ENCODE data around the gene CALHM5.

The CALHM5 gene

DNA sequence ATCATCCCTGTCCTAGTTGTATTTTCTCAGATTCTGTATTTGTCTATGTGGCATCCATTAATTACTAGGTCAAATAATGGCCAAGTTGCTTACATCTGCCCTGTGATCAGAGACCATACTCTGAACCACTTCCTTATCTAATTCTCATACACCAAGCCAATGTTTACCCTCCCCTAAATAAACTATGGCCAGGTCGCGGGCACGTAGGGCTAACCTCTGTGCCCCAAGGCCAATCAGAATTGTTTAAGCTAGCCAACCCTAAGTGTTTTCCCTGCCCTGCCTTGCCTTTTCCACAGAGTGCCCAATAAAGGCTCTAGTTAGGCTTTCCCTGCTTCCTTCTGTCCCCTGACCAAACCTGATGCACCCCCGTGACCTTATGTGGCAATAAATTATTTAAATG is 39.4 kb downstream of the CALHM5 start:
- Histone ChIP-seq H3K36me3 (ENCODE audit: insufficient read depth, low read length) (no peaks in the 10 kb centered on the region), H3K9me3 (ENCODE audit: control insufficient read depth, insufficient read depth, low read length) (no peaks in the 10 kb centered on the region), H3K4me1 (ENCODE audit: insufficient read depth, low read length) (peaks cover 6% of the 10 kb centered on the region; the same call in 1 of the 2 replicates), H3K9ac (ENCODE audit: low read depth, low read length) (no peak overlapping the region)

DNA sequence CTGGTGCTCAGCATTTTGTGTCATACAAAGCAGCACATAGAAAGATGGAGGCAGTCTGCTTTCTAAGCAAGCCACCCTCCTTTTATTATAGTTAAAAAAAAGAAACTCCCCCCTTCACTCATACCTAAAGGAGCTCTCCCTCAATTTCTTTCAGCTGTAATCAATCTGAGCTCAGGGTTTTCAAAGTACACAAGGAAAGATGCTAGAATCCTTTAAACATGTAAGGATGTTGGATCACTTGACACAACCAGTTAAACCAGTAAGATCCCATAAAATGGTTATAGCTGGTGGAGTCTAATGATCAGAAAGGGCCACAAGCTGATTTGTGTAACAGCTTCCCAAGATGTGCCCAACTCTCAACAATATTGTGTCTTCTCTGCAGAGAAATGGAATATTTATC is 42.0 kb downstream of the CALHM5 start, which contains the start of gene CALHM4:
CALHM4 (plus strand) TSS at position 301 of the 400 bp plus-strand sequence; CDS start at position 344, 43 bp downstream.
- Histone ChIP-seq H3K36me3 (ENCODE audit: insufficient read depth, low read length) (no peaks in the 10 kb centered on the region), H3K9ac (ENCODE audit: low read depth, low read length) (no peak within 1 kb of the TSS), H3K9me3 (ENCODE audit: control insufficient read depth, insufficient read depth, low read length) (no peaks in the 10 kb centered on the region), H3K4me1 (ENCODE audit: insufficient read depth, low read length) (no peaks in the 10 kb centered on the region)

DNA sequence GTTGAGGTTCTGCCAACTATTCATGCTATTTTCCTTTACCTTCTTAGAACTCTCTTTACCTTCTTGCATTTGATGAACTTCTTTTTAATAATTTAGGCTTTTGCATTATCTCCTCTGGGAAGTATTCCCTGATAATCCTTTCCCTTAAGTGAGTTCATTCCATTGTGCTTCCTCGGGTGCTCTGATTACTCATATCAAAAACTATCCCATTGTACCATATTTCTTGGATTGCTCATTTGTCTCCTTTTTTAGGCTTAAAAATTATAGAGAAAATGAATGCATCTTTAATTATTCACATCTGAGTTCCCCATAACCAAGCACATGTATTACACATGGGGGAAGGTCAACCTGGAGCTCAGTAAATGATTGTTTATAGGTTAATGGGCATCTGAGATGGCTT is 44.6 kb downstream of the CALHM5 start:
- H3K36me3 ChIP-seq (ENCODE audit: insufficient read depth, low read length) = no peaks in the 10 kb centered on the region
- no peak overlapping the region for H3K9ac ChIP-seq (ENCODE audit: low read depth, low read length)
- no peaks in the 10 kb centered on the region for H3K4me1 ChIP-seq (ENCODE audit: insufficient read depth, low read length)

DNA sequence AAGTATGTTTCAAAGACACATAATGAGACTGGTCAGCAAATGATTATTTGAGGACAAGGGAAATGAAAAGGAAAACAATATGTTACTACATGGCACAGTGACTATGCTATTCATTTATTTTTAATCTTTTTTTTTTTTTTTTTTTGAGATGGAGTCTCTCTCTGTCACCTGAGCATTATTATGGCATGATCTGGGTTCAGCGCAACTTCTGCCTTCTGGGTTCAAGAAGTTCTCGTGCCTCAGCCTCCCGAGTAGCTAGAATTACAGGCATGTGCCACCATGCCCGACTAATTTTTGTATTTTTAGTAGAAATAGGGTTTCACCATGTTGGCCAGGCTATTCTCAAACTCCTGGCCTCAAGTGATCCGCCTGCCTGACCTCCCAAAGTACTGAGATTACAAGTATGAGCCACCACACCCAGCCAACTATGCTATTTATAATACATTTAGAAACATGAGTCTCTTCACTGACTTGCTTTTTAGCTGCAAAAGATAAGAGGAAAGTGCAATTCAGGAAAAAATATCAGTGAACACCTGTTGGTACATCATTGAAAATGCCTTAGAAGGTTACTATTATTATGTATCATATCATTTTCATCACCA is 45.5 kb downstream of the CALHM5 start:
- Histone ChIP-seq H3K4me1 (ENCODE audit: insufficient read depth, low read length) (no peaks in the 10 kb centered on the region), H3K9ac (ENCODE audit: low read depth, low read length) (no peak overlapping the region), H3K9me3 (ENCODE audit: control insufficient read depth, insufficient read depth, low read length) (no peaks in the 10 kb centered on the region), H3K36me3 (ENCODE audit: insufficient read depth, low read length) (no peaks in the 10 kb centered on the region)

More for the DNA sequence above, 44.6 kb downstream of the CALHM5 start:
- no peaks in the 10 kb centered on the region for H3K9me3 ChIP-seq (ENCODE audit: control insufficient read depth, insufficient read depth, low read length)

DNA sequence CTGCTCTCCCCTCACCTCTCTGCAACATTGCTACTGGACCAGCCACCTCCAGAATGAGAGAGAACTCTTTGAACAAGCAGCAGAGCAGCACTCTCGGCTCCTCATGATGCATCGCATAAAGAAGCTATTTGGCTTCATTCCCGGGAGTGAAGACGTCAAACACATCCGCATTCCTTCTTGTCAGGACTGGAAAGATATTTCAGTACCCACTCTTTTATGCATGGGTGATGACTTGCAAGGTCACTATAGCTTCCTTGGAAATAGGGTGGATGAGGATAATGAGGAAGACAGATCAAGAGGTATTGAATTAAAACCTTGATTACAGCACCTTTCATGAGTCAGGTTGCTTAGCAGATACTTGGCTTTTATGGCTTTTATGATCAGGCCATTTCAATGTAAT is 46.5 kb downstream of the CALHM5 start:
- Histone ChIP-seq H3K9me3 (ENCODE audit: control insufficient read depth, insufficient read depth, low read length) (no peaks in the 10 kb centered on the region), H3K4me1 (ENCODE audit: insufficient read depth, low read length) (no peaks in the 10 kb centered on the region), H3K36me3 (ENCODE audit: insufficient read depth, low read length) (no peaks in the 10 kb centered on the region), H3K9ac (ENCODE audit: low read depth, low read length) (no peak overlapping the region)

DNA sequence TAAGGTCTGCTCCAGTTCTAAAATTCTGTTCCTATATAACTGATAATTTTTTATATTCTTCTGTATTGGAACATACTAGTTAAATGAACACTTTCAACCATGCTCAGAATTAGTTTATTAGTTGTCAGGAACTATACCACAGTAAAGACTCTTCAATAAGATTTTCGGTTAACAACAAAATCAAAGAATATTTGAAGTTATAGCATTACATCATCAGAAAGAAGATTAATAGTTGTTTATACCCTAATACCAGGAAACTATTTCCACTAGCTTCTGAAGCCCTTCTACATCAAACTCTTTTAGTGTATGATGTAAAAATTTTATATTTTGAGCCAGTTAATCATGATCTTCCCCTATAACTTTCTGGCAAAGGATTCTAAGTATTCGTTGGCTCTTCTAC is 48.7 kb downstream of the CALHM5 start:
- no peak overlapping the region for H3K9ac ChIP-seq (ENCODE audit: low read depth, low read length)
- H3K36me3 ChIP-seq (ENCODE audit: insufficient read depth, low read length) = no peaks in the 10 kb centered on the region
- no peaks in the 10 kb centered on the region for H3K9me3 ChIP-seq (ENCODE audit: control insufficient read depth, insufficient read depth, low read length)
- no peaks in the 10 kb centered on the region for H3K4me1 ChIP-seq (ENCODE audit: insufficient read depth, low read length)

DNA sequence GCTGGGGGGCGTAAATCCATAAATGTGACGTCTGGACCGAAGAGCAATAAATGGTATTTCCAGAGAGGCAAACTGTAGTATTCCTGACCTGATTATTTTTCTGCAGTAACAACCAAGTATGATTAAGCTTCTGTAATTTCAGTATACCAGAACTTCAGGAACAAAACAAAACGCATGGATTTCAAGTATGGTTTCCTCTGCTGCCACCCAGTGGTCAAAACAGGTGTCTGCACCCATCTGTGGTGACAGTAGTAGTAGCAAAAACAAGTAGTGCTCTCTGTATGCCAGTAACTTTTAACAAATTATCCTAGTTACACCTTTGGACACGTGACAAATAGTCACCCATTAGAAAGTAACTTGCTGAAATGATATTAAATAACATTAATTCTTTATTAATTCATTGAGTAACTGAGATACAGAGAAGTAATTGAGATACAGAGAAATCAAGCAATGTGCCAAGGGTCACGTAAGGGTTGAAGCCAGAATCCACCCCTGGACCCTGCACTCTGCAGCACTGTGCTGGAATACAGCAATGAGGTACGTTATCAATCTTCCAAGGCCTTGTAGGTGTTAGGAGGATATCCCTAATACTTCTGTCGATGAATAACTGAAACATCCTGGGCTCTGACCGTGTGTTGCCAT is 50.1 kb downstream of the CALHM5 start:
- Histone ChIP-seq H3K9ac (ENCODE audit: low read depth, low read length) (no peak overlapping the region), H3K4me1 (ENCODE audit: insufficient read depth, low read length) (no peaks in the 10 kb centered on the region), H3K36me3 (ENCODE audit: insufficient read depth, low read length) (no peaks in the 10 kb centered on the region), H3K9me3 (ENCODE audit: control insufficient read depth, insufficient read depth, low read length) (no peaks in the 10 kb centered on the region)

DNA sequence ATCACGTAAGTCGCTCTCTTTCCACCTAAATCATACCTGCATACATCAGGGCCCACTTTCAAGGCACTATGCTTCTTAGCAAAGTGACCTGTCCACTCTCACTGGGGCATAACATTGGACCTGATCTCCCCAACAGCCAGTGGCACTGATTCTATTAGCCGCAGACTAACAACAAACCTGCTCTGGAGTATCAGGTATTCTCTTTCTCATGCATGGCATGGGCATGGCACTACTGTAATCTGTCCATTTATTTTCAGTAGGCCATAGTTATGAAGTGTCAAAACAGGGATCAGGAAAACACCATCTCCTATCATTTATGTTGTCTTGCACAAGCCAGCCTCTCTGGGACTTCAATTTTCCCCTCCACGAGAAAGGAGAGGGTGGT is 50.6 kb downstream of the CALHM5 start:
- H3K36me3 ChIP-seq (ENCODE audit: insufficient read depth, low read length) = no peaks in the 10 kb centered on the region
- no peak overlapping the region for H3K9ac ChIP-seq (ENCODE audit: low read depth, low read length)
- H3K4me1 ChIP-seq (ENCODE audit: insufficient read depth, low read length) = no peaks in the 10 kb centered on the region
- H3K9me3 ChIP-seq (ENCODE audit: control insufficient read depth, insufficient read depth, low read length) = no peaks in the 10 kb centered on the region

DNA sequence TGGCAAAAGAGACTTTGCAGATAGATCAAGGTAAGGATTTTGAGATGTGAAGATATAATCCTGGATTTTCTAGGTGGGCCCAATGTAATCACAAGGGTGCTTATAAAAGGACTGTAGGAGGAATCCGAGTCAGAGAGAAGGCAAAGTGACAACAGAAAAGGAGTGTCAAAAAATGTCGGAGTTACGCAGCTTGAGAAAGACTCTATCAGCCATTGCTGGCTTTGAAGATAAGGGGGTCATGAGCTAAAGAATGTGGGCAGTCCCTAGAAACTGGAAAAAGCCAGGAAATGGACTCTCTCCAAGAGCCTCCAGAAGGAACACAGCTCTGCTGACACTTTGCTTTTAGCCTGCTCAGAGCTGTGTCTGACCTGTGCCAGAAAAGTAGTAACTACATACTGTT is 51.2 kb downstream of the CALHM5 start:
- no peaks in the 10 kb centered on the region for H3K4me1 ChIP-seq (ENCODE audit: insufficient read depth, low read length)
- no peaks in the 10 kb centered on the region for H3K36me3 ChIP-seq (ENCODE audit: insufficient read depth, low read length)
- no peak overlapping the region; the same call in 1 of the 2 replicates for H3K9ac ChIP-seq (ENCODE audit: low read depth, low read length)
- no peaks in the 10 kb centered on the region for H3K9me3 ChIP-seq (ENCODE audit: control insufficient read depth, insufficient read depth, low read length)

DNA sequence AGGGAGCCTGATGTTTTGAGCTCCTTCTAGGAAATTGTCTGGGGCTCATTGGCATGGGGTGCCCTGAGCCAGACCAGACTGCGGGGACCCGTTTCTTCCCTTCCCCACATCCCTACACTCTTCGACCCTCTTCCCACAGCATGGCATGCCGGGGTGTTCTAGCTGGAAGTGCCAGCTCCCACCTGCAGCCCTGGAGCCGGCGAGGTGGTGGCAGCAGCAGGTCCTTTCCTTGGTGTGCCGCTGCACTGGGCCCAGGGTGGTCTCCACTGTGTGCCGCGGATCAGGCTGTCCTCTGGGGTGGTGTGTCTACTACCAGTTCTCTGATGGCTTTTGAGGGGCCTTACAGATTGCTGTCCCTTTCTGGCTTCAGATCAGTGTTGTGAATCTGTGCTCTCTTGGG is 52.4 kb downstream of the CALHM5 start:
- H3K9ac ChIP-seq (ENCODE audit: low read depth, low read length) = no peak overlapping the region
- H3K9me3 ChIP-seq (ENCODE audit: control insufficient read depth, insufficient read depth, low read length) = no peaks in the 10 kb centered on the region
- H3K4me1 ChIP-seq (ENCODE audit: insufficient read depth, low read length) = no peaks in the 10 kb centered on the region
- no peaks in the 10 kb centered on the region for H3K36me3 ChIP-seq (ENCODE audit: insufficient read depth, low read length)

DNA sequence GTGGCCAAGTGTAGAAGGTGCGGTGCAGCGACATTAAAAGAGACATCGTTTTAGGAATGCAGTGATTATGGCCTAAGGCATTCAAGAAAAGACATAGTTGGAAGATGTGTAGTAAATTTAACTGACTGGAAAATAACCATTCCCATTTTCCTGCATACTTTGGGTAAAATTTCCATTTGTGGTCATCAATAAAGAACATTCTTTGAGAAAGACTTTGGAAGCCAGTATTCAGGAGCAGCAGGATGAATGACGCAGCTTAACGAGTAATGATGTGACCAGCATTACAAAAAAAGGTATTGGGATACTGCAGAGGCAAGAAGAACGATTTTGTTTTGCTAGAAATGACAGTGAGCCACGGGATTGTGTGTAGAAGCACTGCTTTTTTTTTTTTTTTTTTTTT is 52.9 kb downstream of the CALHM5 start:
- H3K36me3 ChIP-seq (ENCODE audit: insufficient read depth, low read length) = no peaks in the 10 kb centered on the region
- no peak overlapping the region for H3K9ac ChIP-seq (ENCODE audit: low read depth, low read length)
- no peaks in the 10 kb centered on the region for H3K4me1 ChIP-seq (ENCODE audit: insufficient read depth, low read length)
- no peaks in the 10 kb centered on the region for H3K9me3 ChIP-seq (ENCODE audit: control insufficient read depth, insufficient read depth, low read length)

DNA sequence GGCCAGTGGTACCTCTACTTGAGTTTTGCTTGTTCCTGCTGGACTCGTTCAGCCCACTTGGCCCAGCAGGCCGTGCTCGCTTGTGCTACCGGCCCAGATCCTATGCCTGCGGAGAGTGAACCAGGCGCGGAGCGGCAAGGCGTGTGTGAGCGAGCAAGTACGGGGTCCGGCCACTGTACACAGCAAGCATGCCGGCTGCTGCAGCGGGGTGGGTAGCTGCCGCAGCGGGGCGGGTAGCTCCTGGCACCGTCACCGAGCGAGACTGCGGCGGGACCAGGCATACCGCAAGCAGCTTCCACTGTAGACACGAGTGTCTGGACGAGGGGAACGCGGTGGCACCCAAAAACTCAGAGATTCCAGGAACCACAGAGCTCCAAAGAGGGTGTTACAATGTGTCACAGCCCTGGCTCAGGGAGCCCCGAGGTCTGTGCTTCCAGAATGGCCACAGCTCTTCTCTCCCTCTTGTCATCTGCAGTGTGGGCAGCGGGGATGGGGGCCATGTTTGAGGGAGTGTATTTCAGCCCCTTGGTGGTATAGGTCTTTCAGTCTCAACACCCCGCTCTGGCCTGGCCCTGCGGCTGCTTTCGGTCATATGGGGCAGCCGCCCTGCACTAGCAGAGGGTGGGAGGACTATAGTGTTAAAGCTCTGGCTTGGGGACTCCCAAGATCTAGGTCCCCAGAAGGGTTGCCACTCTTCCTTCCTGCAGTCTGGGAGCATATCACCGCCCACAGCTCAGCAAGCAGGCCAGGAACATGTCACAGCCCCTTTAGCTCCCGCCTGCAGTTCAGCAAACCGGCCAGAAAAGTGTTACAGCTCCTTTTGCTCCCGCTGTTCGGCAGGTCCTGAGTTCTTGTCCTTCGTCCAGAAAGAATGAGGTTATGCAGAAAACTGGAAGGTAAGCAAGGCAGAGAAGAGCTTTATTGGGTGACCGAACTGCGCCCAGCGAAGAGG is 53.8 kb downstream of the CALHM5 start:
- Histone ChIP-seq H3K9ac (ENCODE audit: low read depth, low read length) (no peak overlapping the region), H3K4me1 (ENCODE audit: insufficient read depth, low read length) (no peaks in the 10 kb centered on the region), H3K9me3 (ENCODE audit: control insufficient read depth, insufficient read depth, low read length) (no peaks in the 10 kb centered on the region), H3K36me3 (ENCODE audit: insufficient read depth, low read length) (no peaks in the 10 kb centered on the region)

DNA sequence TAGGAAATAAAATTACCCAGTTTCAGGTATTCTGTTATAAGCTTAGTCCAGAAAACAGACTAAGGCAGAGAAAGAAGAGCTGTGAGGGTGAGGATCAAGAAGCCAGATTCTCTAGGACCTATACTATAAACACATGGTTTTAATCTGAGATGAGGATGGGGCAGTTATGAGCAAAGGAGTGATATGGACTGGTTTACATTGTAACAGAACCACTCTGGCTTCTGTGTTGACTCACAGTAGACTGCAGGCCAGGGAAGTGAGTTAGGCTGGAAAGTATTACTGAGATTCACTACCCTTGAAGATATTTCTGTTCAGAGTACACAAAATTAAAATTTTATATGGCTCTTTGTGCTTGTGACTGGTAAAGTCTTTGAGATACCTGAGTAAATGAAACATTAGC is 56.7 kb downstream of the CALHM5 start:
- H3K4me1 ChIP-seq (ENCODE audit: insufficient read depth, low read length) = no peaks in the 10 kb centered on the region
- no peak overlapping the region for H3K9ac ChIP-seq (ENCODE audit: low read depth, low read length)
- H3K9me3 ChIP-seq (ENCODE audit: control insufficient read depth, insufficient read depth, low read length) = no peaks in the 10 kb centered on the region
- H3K36me3 ChIP-seq (ENCODE audit: insufficient read depth, low read length) = no peaks in the 10 kb centered on the region

DNA sequence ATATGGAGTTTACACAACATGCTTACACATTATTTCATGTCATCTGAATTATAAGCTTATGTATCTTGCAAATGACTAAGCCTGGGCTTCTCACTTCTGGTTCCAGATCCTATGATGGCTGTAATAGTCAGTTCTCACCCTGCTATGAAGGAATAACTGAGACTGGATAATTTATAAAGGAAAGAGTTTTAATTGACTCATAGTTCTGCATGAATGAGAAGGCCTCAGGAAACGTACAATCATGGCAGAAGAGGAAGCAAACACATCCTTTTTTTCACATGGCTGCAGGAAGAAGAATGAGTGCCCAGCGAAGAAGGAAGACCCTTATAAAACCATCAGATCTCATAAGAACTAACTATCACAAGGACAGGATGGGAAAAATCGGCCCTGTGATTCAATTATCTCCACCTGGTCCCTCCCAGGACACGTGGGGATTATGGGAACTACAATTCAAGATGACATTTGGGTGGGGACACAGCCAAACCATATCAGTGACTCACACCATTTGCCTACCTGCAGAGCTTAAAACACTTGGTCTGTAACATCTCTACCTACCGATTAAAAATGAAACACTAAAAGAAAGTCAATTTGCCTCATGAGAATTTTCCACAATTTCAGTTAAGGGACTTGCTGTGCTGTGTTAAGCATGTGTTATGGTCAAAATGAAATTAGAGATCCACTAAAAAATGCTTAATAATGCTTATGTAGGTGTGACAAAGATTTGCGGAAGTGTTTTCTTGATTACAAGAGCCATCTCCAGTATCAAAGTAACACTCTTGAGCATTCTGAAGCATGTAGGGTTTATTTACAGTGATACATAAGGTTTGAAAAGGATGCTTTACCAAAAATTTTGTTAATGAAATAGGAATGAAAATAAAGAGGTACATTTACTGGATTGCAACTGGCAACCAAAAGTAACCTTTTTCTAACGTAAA is 57.6 kb downstream of the CALHM5 start:
- H3K4me1 ChIP-seq (ENCODE audit: insufficient read depth, low read length) = no peaks in the 10 kb centered on the region
- H3K36me3 ChIP-seq (ENCODE audit: insufficient read depth, low read length) = no peaks in the 10 kb centered on the region
- no peak overlapping the region for H3K9ac ChIP-seq (ENCODE audit: low read depth, low read length)

More for the DNA sequence above, 57.6 kb downstream of the CALHM5 start:
- no peaks in the 10 kb centered on the region for H3K9me3 ChIP-seq (ENCODE audit: control insufficient read depth, insufficient read depth, low read length)
